Measurements from ENCODE around the gene EPB41L2. TPM values are rescaled to one million over a fixed set of nuclear protein-coding genes. Genes with fewer than 3 reads are reported as not detected.
A peak's percentile ranks its signal among the peaks of the same experiment; 100 is the strongest.

EPB41L2 gene
- total RNA-seq, 1 experiment from 2014 or later: 33.2 TPM

GRCh38 chr6:130908958-130909357, 154.1 kb downstream of the EPB41L2 start:
- DNase-seq (ENCODE audit: low read depth): no peak

- peak; percentile 8 for DNase-seq (ENCODE audit: low read depth)
These were observed 154.9 kb downstream of the EPB41L2 start for GRCh38 chr6:130908188-130908587.

GRCh38 chr6:130907687-130908086, 155.4 kb downstream of the EPB41L2 start:
- no peak for DNase-seq (ENCODE audit: low read depth)

GRCh38 chr6:130906736-130907381, 156.2 kb downstream of the EPB41L2 start:
- DNase-seq (ENCODE audit: low read depth): peak; percentile 22

- no peak for DNase-seq (ENCODE audit: low read depth)
These were observed 159.4 kb downstream of the EPB41L2 start for GRCh38 chr6:130903602-130904001.

GRCh38 chr6:130903007-130903406, 160.0 kb downstream of the EPB41L2 start:
- DNase-seq (ENCODE audit: low read depth): no peak

- peak; percentile 87 for DNase-seq (ENCODE audit: low read depth)
These were observed 162.1 kb downstream of the EPB41L2 start for GRCh38 chr6:130900913-130901312.

GRCh38 chr6:130896249-130896648, 166.8 kb downstream of the EPB41L2 start:
- DNase-seq (ENCODE audit: low read depth): peak; percentile 12

GRCh38 chr6:130895516-130895915, 167.5 kb downstream of the EPB41L2 start:
- no peak for DNase-seq (ENCODE audit: low read depth)

GRCh38 chr6:130893766-130894165, 169.3 kb downstream of the EPB41L2 start:
- no peak for DNase-seq (ENCODE audit: low read depth)

GRCh38 chr6:130893277-130893676, 169.8 kb downstream of the EPB41L2 start:
- no peak for DNase-seq (ENCODE audit: low read depth)

- no peak for DNase-seq (ENCODE audit: low read depth)
These were observed 172.5 kb downstream of the EPB41L2 start for GRCh38 chr6:130890521-130890971.

- no peak for DNase-seq (ENCODE audit: low read depth)
These were observed 173.6 kb downstream of the EPB41L2 start for GRCh38 chr6:130889423-130889822.

- DNase-seq (ENCODE audit: low read depth): no peak
These were observed 174.8 kb downstream of the EPB41L2 start for GRCh38 chr6:130888246-130888645.

- DNase-seq (ENCODE audit: low read depth): no peak
These were observed 176.1 kb downstream of the EPB41L2 start for GRCh38 chr6:130886966-130887365.

GRCh38 chr6:130885392-130886192, 177.5 kb downstream of the EPB41L2 start:
- DNase-seq (ENCODE audit: low read depth): peak; percentile 71

- no peak for DNase-seq (ENCODE audit: low read depth)
These were observed 180.7 kb downstream of the EPB41L2 start for GRCh38 chr6:130882370-130882769.

GRCh38 chr6:130879826-130880225, 183.2 kb downstream of the EPB41L2 start:
- DNase-seq (ENCODE audit: low read depth): no peak

- DNase-seq (ENCODE audit: low read depth): no peak
These were observed 189.3 kb downstream of the EPB41L2 start for GRCh38 chr6:130873746-130874145.

- peak; percentile 54 for DNase-seq (ENCODE audit: low read depth)
These were observed 190.6 kb downstream of the EPB41L2 start for GRCh38 chr6:130872250-130873095.

- no peak for DNase-seq (ENCODE audit: low read depth)
These were observed 192.7 kb downstream of the EPB41L2 start for GRCh38 chr6:130870179-130870880.

GRCh38 chr6:130869681-130870080, 193.4 kb downstream of the EPB41L2 start:
- DNase-seq (ENCODE audit: low read depth): no peak

Data from RPMI7951 (cell line).